ENCODE measurements around the gene MPZ.
"Not testable (repeated sequence)": the region's sequence is repeated elsewhere in the genome, so short reads cannot be mapped to it uniquely, and the experiment has no call there.

MPZ gene

DNA sequence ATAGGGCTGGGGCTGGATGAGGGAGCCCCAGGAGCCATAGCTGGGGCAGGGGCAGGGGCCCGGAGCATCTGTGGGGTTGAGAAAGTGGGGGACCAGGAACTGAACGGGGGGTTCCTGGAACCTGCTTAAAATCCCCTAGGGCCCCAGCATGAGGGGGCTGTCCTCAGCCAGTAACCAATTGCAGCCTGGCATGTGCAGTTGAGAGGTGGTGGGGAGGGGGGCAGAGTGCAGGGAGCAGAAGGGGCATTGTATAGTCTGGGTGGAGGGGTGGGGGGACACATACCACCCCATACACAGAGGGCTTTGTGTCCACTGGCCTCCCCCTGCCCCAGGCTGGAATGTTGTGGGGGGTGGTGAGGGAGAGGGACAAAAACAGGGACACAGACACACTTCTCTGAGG, at the start of gene MPZ:
TSS of gene MPZ (minus strand) at position 101 of the 400 bp plus-strand sequence. CDS start at position 38, 63 bp downstream.
- no peak for DNase-seq

DNA sequence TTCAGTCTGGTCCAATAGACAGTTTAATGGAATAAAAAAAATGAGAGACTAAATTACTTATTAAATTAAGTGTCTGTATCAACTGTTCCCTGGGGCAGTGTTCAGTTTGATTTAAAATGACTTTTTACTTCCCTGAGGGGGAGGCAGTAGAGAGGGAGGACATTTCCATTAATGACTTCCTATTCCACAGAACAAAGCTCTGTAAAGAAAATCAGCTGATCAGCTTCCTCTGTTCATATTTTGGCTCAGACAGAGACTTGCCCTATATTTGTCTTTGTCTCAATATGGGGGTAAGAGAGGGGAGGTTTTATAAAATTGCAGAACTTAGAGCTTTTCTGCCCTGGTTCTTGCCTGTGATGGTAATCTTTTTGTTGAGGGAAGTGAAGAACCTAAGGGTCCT, 49.5 kb upstream of the MPZ start:
- no peak for DNase-seq

- DNase-seq, result no peak
Measured at GRCh38 chr1:161357073-161357472, 47.3 kb upstream of the MPZ start.

GRCh38 chr1:161351482-161351881, 41.7 kb upstream of the MPZ start:
- DNase-seq, result no peak

DNA sequence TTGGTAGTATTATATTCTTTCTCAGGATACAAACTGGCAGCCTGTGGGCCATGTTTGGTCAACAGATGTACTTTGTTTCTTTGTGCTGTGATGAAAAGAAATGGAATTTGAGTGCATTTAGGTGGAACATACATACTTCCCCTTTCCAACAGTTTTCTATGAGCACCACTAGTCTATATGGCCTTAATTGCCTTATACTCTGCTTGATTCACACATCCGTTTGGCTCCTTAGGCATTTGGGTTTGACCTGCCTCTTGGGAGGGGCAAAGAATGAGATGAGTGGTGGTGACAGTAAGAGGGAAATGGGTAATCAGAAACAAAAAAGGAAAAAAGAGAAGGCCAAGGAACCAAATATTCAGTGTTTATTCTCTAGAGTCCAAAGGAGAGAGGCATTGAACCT, 40.9 kb upstream of the MPZ start:
- no peak for DNase-seq

GRCh38 chr1:161342821-161343220, 33.1 kb upstream of the MPZ start:
- no peak for DNase-seq

- DNase-seq, result no peak
Measured at GRCh38 chr1:161342177-161342576, 32.4 kb upstream of the MPZ start.

- DNase-seq, result no peak
Measured at GRCh38 chr1:161335796-161336195, 26.0 kb upstream of the MPZ start.

DNA sequence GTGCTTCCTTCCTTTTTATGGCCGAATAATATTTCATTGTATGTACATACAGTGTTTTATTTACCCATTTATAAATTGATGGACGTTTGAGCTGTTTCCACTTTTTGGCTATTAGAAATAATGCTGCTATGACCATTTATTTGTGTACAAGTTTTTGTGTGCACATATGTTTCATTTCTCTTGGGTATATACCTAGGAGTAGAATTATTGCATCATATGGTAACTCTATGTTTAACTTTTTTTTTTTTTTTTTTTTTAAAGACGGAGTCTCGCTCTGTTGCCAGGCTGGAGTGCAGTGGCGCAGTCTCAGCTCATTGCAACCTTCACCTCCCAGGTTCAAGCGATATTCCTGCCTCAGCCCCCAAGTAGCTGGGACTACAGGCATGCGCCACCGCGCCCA, 23.4 kb upstream of the MPZ start:
- no peak for DNase-seq

DNA sequence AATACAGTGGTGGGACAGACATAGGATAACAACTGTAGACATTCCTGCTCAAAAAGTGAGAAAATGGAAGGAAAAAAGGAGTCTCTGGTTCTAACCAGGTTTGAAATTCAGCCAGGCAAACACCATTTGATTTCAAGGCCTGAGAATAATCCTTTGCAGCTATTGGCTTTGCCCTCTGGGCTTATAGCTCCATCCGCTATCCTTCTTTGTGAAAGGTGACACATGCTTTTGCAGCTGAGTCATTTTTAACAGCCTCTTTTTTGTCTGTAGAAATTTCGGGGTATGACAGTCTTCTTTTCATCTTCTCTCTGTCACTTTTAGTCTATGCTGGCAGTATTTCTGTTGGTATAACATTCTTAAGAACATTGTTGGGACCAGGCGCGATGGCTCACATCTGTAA, 20.6 kb upstream of the MPZ start:
- DNase-seq, result no peak

DNA sequence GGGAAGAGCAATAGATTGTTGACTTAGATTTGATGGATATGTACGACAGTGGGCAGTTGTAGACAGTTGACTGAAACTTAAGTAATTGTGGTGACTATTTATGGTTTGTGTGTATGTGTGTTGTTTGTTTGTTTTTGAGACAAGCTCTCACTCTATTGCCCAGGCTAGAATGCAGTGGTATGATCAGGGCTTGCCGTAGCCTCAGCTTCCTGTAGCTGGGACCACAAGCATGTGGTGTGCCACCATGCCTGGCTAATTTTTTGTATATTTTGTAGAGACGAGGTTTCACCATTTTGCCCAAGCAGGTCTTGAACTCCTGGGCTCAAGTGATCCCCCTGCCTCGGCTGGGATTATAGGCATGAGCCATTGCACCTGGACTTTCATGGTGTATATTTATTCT, 14.3 kb upstream of the MPZ start:
- no peak for DNase-seq

- not testable (repeated sequence) for DNase-seq
Measured at GRCh38 chr1:161315841-161316674, 6.3 kb upstream of the MPZ start.

DNA sequence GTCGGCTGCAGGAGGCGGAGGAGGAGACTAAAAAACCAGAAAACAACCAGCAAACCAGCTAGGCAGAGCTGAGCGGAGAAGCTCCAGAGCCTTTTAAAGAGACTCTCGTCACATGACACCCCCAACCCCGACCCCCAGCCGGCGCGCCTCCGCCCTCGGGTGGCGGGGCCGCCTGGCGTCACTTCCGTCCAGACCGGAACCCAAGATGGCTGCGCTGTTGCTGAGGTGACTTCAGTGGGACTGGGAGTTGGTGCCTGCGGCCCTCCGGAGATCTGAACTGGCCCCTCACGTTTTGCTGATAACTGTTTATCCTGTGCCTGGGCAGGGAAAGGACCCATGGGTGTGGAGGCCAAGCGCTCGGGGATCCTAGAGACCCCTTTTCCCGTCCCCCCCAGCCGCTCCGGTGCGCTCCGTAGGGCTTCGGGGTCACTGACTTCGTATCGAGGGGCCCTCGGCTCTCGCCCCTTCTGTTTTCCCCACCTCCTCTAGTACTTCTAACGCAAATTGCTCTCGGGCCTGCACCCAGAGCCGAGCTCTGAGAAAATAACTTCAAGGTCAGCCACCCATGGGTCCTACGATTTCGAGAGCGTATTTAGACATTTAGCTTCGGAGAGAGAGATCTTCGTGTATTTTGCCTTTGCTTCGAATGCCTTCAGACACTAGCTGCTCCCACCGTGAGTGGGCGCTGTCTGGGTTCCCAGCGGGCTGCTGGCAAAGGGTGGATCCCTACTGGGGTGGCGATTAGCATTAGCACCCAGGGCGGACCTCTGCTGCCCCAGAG, 4.6 kb upstream of the MPZ start, which contains the start of gene SDHC:
TSS of gene SDHC (plus strand) at position 181 of the 781 bp plus-strand sequence. CDS start at position 206, 25 bp downstream.
- DNase-seq, result peak; percentile 88

DNA sequence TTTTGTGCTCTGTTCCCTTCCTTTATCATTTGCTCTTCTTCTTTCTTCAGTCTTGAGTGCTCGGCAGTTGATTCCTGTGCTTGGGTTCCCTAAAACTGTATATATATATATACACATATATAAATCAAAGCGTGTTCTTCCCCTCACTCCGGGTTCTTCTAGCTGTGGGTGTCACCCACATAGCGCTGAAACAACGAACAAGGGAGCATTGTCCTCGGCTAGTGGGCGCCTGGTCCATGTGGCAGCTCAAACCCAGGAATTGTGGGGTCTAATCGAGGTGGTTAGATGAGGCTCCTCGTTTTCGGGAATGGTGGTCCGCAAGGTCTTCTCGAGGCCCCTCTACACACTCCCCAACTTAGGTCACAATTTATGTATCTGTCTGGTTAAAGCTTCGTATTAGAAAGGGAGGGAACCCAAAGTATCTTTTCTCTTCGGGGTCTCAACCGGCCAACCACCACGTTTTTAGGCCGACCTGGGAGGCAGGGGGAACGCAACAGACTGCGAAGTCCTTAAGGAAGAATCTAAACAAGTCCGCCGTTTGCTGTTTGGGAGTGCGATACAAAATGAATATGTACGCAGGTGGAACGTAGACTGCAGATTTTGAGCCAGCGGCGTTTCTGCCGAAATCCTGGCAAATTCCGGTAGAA, 3.9 kb upstream of the MPZ start:
- DNase-seq, result no peak

GRCh38 chr1:161311595-161312181, 1.9 kb upstream of the MPZ start:
- DNase-seq, result no peak

- DNase-seq, result no peak
Measured at GRCh38 chr1:161307892-161308638, 1.7 kb downstream of the MPZ start.

GRCh38 chr1:161307230-161307768, 2.5 kb downstream of the MPZ start:
- DNase-seq, result peak; percentile 54

DNA sequence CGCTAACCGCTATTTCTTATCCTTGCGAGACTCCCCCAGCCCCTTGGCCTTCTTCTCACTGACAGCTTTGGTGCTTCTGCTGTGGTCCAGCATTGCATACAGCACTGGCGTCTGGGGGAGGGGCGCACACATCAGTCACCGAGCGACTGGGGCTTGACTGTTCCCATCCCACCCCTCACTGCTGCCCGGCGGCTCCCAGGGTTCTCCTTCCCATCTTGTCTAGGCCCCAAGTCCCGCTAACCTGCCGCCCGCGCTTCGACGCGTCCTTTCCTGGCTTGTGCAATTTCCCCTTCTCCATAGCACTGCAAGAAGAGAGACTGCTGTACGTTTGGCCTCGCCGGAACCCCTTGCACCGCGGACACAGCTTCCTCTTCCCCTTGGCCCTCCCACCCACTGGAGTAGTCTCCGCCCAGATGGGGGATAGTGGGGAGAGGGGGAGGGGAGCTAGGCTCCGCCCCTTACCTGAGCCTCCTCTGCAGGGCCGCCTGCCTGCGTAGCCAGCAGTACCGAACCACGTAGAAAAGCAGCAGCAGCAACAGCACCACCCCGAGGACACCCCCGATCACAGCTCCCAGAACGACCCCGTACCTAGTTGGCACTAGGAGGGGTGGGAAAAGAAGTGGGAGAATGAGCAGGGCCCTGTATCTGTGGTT, 3.8 kb downstream of the MPZ start:
- DNase-seq, result peak; percentile 57

DNA sequence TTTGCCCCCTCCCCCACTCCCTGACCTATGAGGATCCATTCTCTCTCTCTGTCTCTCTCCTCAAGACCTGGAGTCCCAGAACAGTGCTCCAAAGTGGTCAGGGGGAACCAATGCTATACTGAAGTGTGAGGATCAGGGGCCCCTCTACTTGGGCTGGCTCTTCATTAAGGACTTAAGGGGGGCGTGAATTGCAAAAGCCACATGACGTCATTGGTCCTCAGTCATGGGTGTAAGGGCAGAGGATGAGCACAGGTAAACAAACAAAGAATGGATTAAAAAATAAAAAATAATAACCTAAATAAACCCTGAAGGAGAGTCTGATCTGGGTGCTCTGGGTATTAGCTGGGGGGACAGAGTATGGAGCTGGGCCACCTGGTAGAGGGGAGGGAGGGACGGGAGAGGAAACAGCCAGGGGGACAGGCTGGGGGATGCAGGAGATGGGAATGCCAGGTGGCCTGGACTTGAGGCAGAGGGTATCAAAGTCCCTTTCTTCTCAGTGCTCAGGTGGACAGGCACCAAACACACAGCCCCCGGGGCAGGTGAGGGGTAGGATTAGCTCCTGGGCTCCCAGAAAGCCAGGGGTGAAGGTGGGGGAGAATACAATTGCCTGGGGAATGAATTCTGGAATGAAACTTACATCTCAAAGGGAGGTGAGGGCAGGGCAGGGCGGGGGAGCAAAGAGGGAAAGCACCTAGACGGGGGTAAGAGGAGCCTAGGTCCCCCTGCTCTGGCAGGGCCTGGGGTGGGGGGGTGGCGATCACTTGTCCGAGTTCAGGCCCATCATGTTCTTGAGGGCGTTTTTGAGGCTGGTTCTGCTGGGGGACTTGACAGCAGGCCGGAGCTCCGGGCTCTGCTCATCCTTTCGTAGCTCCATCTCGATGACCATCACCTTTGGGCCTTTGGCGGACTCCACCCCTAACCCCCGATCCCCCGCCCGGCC, 4.6 kb downstream of the MPZ start:
- DNase-seq, result no peak

GRCh38 chr1:161300478-161300877, 9.3 kb downstream of the MPZ start:
- DNase-seq, result no peak

Measured in fibroblast of skin of right biceps (primary cell).